ENCODE data around the gene SLC37A1.

Gene SLC37A1

GRCh38 chr21:42597487-42598158, 84.0 kb downstream of the SLC37A1 start:
- TF ChIP-seq CTCF (IDR thresholded peaks at IDR 0.05) = no peak

GRCh38 chr21:42598159-42598735, 84.6 kb downstream of the SLC37A1 start:
- no peak for TF ChIP-seq CTCF (IDR thresholded peaks at IDR 0.05)

GRCh38 chr21:42599486-42599885, 85.8 kb downstream of the SLC37A1 start:
- TF ChIP-seq CTCF (IDR thresholded peaks at IDR 0.05) = no peak

- TF ChIP-seq CTCF (IDR thresholded peaks at IDR 0.05) = no peak
Measured at GRCh38 chr21:42599962-42600361, 86.3 kb downstream of the SLC37A1 start.

DNA sequence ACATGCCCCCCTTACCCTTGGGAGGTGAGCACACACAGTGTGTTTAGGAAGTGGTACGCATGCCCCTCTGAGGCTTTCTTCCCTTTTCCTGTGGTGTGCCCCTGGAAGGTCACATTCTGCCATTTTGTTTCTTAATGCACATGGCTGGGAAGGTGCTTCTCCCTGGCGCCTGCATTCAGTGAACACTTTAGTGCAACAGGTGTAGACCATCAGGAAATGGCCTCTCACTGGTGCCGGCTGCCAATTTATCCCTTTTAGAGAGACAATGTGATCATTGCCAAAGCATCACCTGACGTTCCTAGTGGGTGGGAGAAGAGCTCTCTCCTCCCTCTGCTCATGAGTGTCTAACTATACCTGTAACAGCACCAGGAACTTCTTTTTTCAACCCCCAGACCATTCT, 88.0 kb downstream of the SLC37A1 start:
- no peak for TF ChIP-seq CTCF (IDR thresholded peaks at IDR 0.05)

DNA sequence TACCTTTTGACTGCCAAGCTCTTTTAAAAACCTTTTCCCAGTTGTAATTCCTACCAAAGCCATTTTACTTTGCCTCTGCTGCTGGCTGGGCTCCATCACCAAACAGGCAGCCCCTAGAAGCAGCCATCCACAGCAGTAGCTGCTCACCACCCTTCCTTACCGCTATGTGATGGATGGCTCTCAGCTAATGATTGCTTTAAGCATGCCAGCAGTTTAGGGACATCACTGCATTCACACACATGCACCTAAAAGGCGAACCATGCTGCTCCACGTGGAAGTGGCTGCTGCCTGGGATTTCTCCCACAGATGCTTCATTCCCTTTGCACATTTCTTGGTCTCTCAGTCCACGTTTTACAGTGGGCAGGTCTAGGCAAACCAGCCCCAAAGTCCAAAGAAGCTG, 93.5 kb downstream of the SLC37A1 start:
- no peak for TF ChIP-seq CTCF (IDR thresholded peaks at IDR 0.05)

DNA sequence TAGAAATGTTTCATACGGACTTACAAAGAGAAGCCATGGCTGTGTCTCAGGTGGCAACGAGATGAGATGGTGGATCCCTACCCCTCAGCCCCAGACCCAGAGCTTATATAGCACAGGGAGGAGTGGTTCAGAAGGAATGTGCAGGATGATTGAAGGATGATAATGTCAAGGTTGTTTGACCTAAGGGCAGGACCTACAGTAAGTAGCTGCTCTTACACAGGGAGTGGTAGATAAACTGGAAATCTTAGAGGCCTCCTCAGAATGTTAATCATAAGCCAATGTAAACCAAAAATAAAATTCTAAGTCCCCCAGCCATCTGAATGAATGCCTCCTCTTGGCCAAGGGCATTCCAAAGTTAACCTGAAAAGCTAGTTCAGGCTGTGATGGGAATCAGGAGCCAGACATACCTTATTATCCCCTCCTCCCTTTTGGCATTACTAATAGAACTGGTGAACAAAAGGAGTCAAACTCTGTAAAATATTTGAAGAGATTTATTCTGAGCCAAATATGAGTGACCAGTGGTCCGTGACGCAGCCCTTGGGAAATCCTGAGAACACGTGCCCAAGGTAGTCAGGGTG, 94.0 kb downstream of the SLC37A1 start:
- TF ChIP-seq CTCF (IDR thresholded peaks at IDR 0.05) = no peak
